ENCODE data around the gene CSMD2.
A peak's percentile ranks its signal among the peaks of the same experiment; 100 is the strongest.

The CSMD2 gene

GRCh38 chr1:33853431-33853830, 311.6 kb downstream of the CSMD2 start:
- Histone ChIP-seq H3K18ac (ENCODE audit: low read depth in 1 of 2, low read length in 2 of 2) (no peak overlapping the region), H2BK120ac (ENCODE audit: low read depth, low read length) (no peak overlapping the region), H3K27me3 (ENCODE audit: control insufficient read depth in 1 of 2, insufficient read depth in 1 of 2, low read length in 2 of 2) (no peaks in the 10 kb centered on the region), H4K8ac (ENCODE audit: low read length) (no peak overlapping the region), H3K4me3 (ENCODE audit: insufficient read depth in 1 of 2, low read depth in 1 of 2, low read length in 2 of 2) (no peak overlapping the region), H3K4ac (ENCODE audit: low read depth in 1 of 2, low read length in 2 of 2) (no peak overlapping the region), H3K36me3 (ENCODE audit: control insufficient read depth in 1 of 2, insufficient read depth in 2 of 2, low read depth in 1 of 2, low read length in 2 of 2) (no peaks in the 10 kb centered on the region), H3K9ac (ENCODE audit: low read length) (no peak overlapping the region), H4K91ac (ENCODE audit: low read length) (no peak overlapping the region), H2AFZ (ENCODE audit: low read depth, low read length) (no peak overlapping the region), H2BK12ac (ENCODE audit: low read length in 2 of 2) (no peak overlapping the region), H3K4me2 (ENCODE audit: low read length, poor library complexity, severe bottlenecking) (no peak overlapping the region), H2AK5ac (ENCODE audit: low read length, severe bottlenecking) (no peak overlapping the region), H2BK15ac (ENCODE audit: low read depth, poor library complexity, severe bottlenecking) (no peak overlapping the region), H3K4me1 (ENCODE audit: control insufficient read depth, insufficient read depth, low read depth, low read length) (no peaks in the 10 kb centered on the region), H2BK5ac (ENCODE audit: low read depth, low read length, poor library complexity, severe bottlenecking) (no peak overlapping the region), H3K14ac (ENCODE audit: low read length in 2 of 2) (no peak overlapping the region), H3K79me1 (replicated peaks; ENCODE audit: low read length, poor library complexity, severe bottlenecking) (no peaks in the 10 kb centered on the region), H3K23ac (ENCODE audit: low read length in 2 of 2) (no peak overlapping the region), H3K27ac (ENCODE audit: low read length, poor library complexity, severe bottlenecking) (no peak overlapping the region), H3K9me3 (ENCODE audit: control insufficient read depth, low read length) (no peaks in the 10 kb centered on the region)
- 62% methylated on average over 1 of the region's 1 CpG for WGBS
- DNase-seq, result no peak

GRCh38 chr1:33852711-33853110, 312.3 kb downstream of the CSMD2 start:
- Histone ChIP-seq H3K18ac (ENCODE audit: low read depth in 1 of 2, low read length in 2 of 2) (no peak overlapping the region), H3K4me1 (ENCODE audit: control insufficient read depth, insufficient read depth, low read depth, low read length) (no peaks in the 10 kb centered on the region), H3K4me2 (ENCODE audit: low read length, poor library complexity, severe bottlenecking) (no peak overlapping the region), H3K23ac (ENCODE audit: low read length in 2 of 2) (no peak overlapping the region), H2BK15ac (ENCODE audit: low read depth, poor library complexity, severe bottlenecking) (no peak overlapping the region), H3K4me3 (ENCODE audit: insufficient read depth in 1 of 2, low read depth in 1 of 2, low read length in 2 of 2) (no peak overlapping the region), H3K27ac (ENCODE audit: low read length, poor library complexity, severe bottlenecking) (no peak overlapping the region), H3K36me3 (ENCODE audit: control insufficient read depth in 1 of 2, insufficient read depth in 2 of 2, low read depth in 1 of 2, low read length in 2 of 2) (no peaks in the 10 kb centered on the region), H2BK12ac (ENCODE audit: low read length in 2 of 2) (no peak overlapping the region), H2AFZ (ENCODE audit: low read depth, low read length) (no peak overlapping the region), H2BK5ac (ENCODE audit: low read depth, low read length, poor library complexity, severe bottlenecking) (no peak overlapping the region), H4K8ac (ENCODE audit: low read length) (no peak overlapping the region), H2BK120ac (ENCODE audit: low read depth, low read length) (no peak overlapping the region), H3K9me3 (ENCODE audit: control insufficient read depth, low read length) (no peaks in the 10 kb centered on the region), H3K27me3 (ENCODE audit: control insufficient read depth in 1 of 2, insufficient read depth in 1 of 2, low read length in 2 of 2) (no peaks in the 10 kb centered on the region), H3K14ac (ENCODE audit: low read length in 2 of 2) (no peak overlapping the region), H3K4ac (ENCODE audit: low read depth in 1 of 2, low read length in 2 of 2) (no peak overlapping the region), H3K9ac (ENCODE audit: low read length) (peak overlapping the region; percentile 46), H2AK5ac (ENCODE audit: low read length, severe bottlenecking) (no peak overlapping the region), H3K79me1 (replicated peaks; ENCODE audit: low read length, poor library complexity, severe bottlenecking) (no peaks in the 10 kb centered on the region), H4K91ac (ENCODE audit: low read length) (no peak overlapping the region)
- DNase-seq, result no peak

GRCh38 chr1:33850481-33850880, 314.5 kb downstream of the CSMD2 start:
- no peak overlapping the region for H3K18ac ChIP-seq (ENCODE audit: low read depth in 1 of 2, low read length in 2 of 2)
- no peak overlapping the region for H3K14ac ChIP-seq (ENCODE audit: low read length in 2 of 2)
- H4K8ac ChIP-seq (ENCODE audit: low read length), result no peak overlapping the region
- no peaks in the 10 kb centered on the region for H3K27me3 ChIP-seq (ENCODE audit: control insufficient read depth in 1 of 2, insufficient read depth in 1 of 2, low read length in 2 of 2)
- H3K36me3 ChIP-seq (ENCODE audit: control insufficient read depth in 1 of 2, insufficient read depth in 2 of 2, low read depth in 1 of 2, low read length in 2 of 2), result peaks cover 0 to 6% of the 10 kb centered on the region in 2 experiments
- no peaks in the 10 kb centered on the region for H3K9me3 ChIP-seq (ENCODE audit: control insufficient read depth, low read length)
- no peak overlapping the region for H2AFZ ChIP-seq (ENCODE audit: low read depth, low read length)
- H3K79me1 ChIP-seq (replicated peaks; ENCODE audit: low read length, poor library complexity, severe bottlenecking), result no peaks in the 10 kb centered on the region
- no peak overlapping the region for H3K4ac ChIP-seq (ENCODE audit: low read depth in 1 of 2, low read length in 2 of 2)
- no peak overlapping the region for H4K91ac ChIP-seq (ENCODE audit: low read length)
- H3K4me1 ChIP-seq (ENCODE audit: control insufficient read depth, insufficient read depth, low read depth, low read length), result no peaks in the 10 kb centered on the region
- no peak overlapping the region for H2BK5ac ChIP-seq (ENCODE audit: low read depth, low read length, poor library complexity, severe bottlenecking)
- no peak overlapping the region for H3K4me3 ChIP-seq (ENCODE audit: insufficient read depth in 1 of 2, low read depth in 1 of 2, low read length in 2 of 2)
- no peak for DNase-seq
- no peak overlapping the region for H2BK120ac ChIP-seq (ENCODE audit: low read depth, low read length)
- H3K9ac ChIP-seq (ENCODE audit: low read length), result no peak overlapping the region
- no peak overlapping the region for H3K27ac ChIP-seq (ENCODE audit: low read length, poor library complexity, severe bottlenecking)
- no peak overlapping the region for H3K23ac ChIP-seq (ENCODE audit: low read length in 2 of 2)
- no peak overlapping the region for H3K4me2 ChIP-seq (ENCODE audit: low read length, poor library complexity, severe bottlenecking)
- no peak overlapping the region for H2BK15ac ChIP-seq (ENCODE audit: low read depth, poor library complexity, severe bottlenecking)
- no peak overlapping the region for H2BK12ac ChIP-seq (ENCODE audit: low read length in 2 of 2)
- 60% methylated on average over 1 of the region's 1 CpG for WGBS
- H2AK5ac ChIP-seq (ENCODE audit: low read length, severe bottlenecking), result no peak overlapping the region

- Histone ChIP-seq H2BK5ac (ENCODE audit: low read depth, low read length, poor library complexity, severe bottlenecking) (no peak overlapping the region), H3K4me1 (ENCODE audit: control insufficient read depth, insufficient read depth, low read depth, low read length) (no peaks in the 10 kb centered on the region), H2BK12ac (ENCODE audit: low read length in 2 of 2) (no peak overlapping the region), H2BK120ac (ENCODE audit: low read depth, low read length) (no peak overlapping the region), H3K4me2 (ENCODE audit: low read length, poor library complexity, severe bottlenecking) (no peak overlapping the region), H3K79me1 (replicated peaks; ENCODE audit: low read length, poor library complexity, severe bottlenecking) (no peaks in the 10 kb centered on the region), H3K27ac (ENCODE audit: low read length, poor library complexity, severe bottlenecking) (no peak overlapping the region), H3K9ac (ENCODE audit: low read length) (no peak overlapping the region), H3K14ac (ENCODE audit: low read length in 2 of 2) (no peak overlapping the region), H3K36me3 (ENCODE audit: control insufficient read depth in 1 of 2, insufficient read depth in 2 of 2, low read depth in 1 of 2, low read length in 2 of 2) (peaks cover 0 to 10% of the 10 kb centered on the region in 2 experiments), H2AFZ (ENCODE audit: low read depth, low read length) (no peak overlapping the region), H3K9me3 (ENCODE audit: control insufficient read depth, low read length) (no peaks in the 10 kb centered on the region), H3K4ac (ENCODE audit: low read depth in 1 of 2, low read length in 2 of 2) (no peak overlapping the region), H4K91ac (ENCODE audit: low read length) (no peak overlapping the region), H4K8ac (ENCODE audit: low read length) (no peak overlapping the region), H2BK15ac (ENCODE audit: low read depth, poor library complexity, severe bottlenecking) (no peak overlapping the region), H2AK5ac (ENCODE audit: low read length, severe bottlenecking) (no peak overlapping the region), H3K23ac (ENCODE audit: low read length in 2 of 2) (no peak overlapping the region), H3K18ac (ENCODE audit: low read depth in 1 of 2, low read length in 2 of 2) (no peak overlapping the region), H3K4me3 (ENCODE audit: insufficient read depth in 1 of 2, low read depth in 1 of 2, low read length in 2 of 2) (no peak overlapping the region), H3K27me3 (ENCODE audit: control insufficient read depth in 1 of 2, insufficient read depth in 1 of 2, low read length in 2 of 2) (no peaks in the 10 kb centered on the region)
- DNase-seq, result no peak
- no CpG with 5 or more reads among the region's 1 CpG for WGBS
Observed at GRCh38 chr1:33849211-33849610, 315.8 kb downstream of the CSMD2 start.
